ENCODE results near the gene RNF157.
A peak's percentile ranks its signal among the peaks of the same experiment; 100 is the strongest.

RNF157 gene

GRCh38 chr17:76115138-76115754 lies 125.0 kb downstream of the RNF157 start:
- H3K4me3 ChIP-seq (ENCODE audit: low read length): no peak overlapping the region
- TF ChIP-seq CTCF (IDR thresholded peaks at IDR 0.05; ENCODE audit: insufficient read depth, low read depth, low read length, missing control alignments): no peak
- DNase-seq (ENCODE audit: low read depth): no peak

- DNase-seq (ENCODE audit: low read depth): no peak
- no peak overlapping the region for H3K4me3 ChIP-seq (ENCODE audit: low read length)
- no peak for TF ChIP-seq CTCF (IDR thresholded peaks at IDR 0.05; ENCODE audit: insufficient read depth, low read depth, low read length, missing control alignments)
Measured at GRCh38 chr17:76111956-76112355, 128.3 kb downstream of the RNF157 start.

GRCh38 chr17:76107509-76107908 lies 132.8 kb downstream of the RNF157 start:
- peak; percentile 39 for DNase-seq (ENCODE audit: low read depth)
- no peak overlapping the region for H3K4me3 ChIP-seq (ENCODE audit: low read length)
- no peak for TF ChIP-seq CTCF (IDR thresholded peaks at IDR 0.05; ENCODE audit: insufficient read depth, low read depth, low read length, missing control alignments)

GRCh38 chr17:76106703-76107102 lies 133.6 kb downstream of the RNF157 start:
- no peak overlapping the region for H3K4me3 ChIP-seq (ENCODE audit: low read length)
- no peak for DNase-seq (ENCODE audit: low read depth)
- no peak for TF ChIP-seq CTCF (IDR thresholded peaks at IDR 0.05; ENCODE audit: insufficient read depth, low read depth, low read length, missing control alignments)

GRCh38 chr17:76104896-76105231 lies 135.4 kb downstream of the RNF157 start:
- DNase-seq (ENCODE audit: low read depth): no peak
- TF ChIP-seq CTCF (IDR thresholded peaks at IDR 0.05; ENCODE audit: insufficient read depth, low read depth, low read length, missing control alignments): no peak
- H3K4me3 ChIP-seq (ENCODE audit: low read length): no peak overlapping the region

GRCh38 chr17:76104140-76104895 lies 136.0 kb downstream of the RNF157 start:
- peak overlapping the region; percentile 94 for H3K4me3 ChIP-seq (ENCODE audit: low read length)
- no peak for DNase-seq (ENCODE audit: low read depth)
- TF ChIP-seq CTCF (IDR thresholded peaks at IDR 0.05; ENCODE audit: insufficient read depth, low read depth, low read length, missing control alignments): no peak

Measured in epithelial cell of esophagus (primary cell).